Activated CD4-positive, CD25-positive, alpha-beta regulatory T cell treated with anti-CD3 and anti-CD28 coated beads, Interleukin-2, amount 50 U/mL, for 16 hours (primary cell): ENCODE data around the gene LRRC58.
"Not testable (repeated sequence)": the region's sequence is repeated elsewhere in the genome, so short reads cannot be mapped to it uniquely, and the experiment has no call there.

Experiments
- DNase-seq: peaks from one replicate; pipeline ENCODE4 v3.0.0-alpha.2; 2020; ENCODE audit warnings: low read depth, low spot score

The LRRC58 gene

DNA sequence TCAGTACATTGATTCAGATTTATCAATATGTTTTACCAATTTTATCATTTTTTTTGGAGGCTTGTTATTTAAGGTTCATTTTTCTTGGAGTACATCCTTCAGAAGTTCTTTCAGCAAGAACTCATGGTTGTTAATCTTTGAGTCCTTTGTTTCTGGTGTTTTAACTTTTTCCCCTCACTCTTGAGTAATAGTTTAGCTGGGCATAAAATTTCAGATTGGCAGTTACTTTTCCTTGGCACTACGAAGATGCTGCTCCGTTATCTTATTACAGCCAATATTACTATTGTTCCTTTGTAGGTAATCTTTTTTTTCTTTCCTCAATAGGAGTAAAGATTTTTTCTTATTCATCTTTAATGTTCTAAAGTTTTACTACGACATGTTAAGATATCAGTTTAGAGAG lies 9.8 kb downstream of the LRRC58 start:
- no peak for DNase-seq

DNA sequence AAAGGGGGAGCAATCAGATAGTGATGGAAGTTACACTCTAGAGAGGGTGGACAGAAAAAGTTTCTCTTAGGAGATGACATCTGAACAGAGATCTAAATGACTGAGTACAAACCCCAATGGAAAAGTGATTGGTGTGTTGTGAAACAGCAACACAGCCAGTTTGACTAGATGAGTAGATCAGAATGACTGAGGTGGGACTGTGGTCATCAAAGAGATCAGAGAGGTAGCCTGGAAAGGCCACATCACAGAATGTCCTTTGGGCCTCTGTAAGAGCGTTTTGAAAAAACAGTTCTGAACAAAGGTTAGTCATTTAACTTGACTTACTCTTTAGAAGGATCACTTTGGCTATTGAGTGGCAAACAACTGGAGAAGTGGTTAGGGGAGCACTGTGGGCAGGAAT lies 10.6 kb downstream of the LRRC58 start:
- no peak for DNase-seq

DNA sequence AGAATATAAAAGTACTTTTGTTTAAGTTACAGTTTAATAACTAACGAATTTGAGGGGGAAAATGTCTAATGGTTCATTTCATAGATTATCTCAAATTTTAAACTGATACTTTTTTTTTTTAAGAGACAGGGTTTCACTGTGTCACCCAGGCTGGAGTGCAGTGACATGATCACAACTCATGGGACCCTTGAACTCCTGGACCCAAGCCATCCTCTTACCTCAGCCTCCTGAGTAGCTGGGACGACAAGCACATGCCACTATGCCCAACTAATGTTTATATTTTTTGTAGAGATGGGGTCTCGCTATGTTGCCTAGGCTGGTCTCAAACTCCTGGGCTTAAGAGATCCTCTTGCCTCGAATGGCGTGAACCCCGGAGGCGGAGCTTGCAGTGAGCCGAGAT lies 16.5 kb downstream of the LRRC58 start:
- DNase-seq = no peak

DNA sequence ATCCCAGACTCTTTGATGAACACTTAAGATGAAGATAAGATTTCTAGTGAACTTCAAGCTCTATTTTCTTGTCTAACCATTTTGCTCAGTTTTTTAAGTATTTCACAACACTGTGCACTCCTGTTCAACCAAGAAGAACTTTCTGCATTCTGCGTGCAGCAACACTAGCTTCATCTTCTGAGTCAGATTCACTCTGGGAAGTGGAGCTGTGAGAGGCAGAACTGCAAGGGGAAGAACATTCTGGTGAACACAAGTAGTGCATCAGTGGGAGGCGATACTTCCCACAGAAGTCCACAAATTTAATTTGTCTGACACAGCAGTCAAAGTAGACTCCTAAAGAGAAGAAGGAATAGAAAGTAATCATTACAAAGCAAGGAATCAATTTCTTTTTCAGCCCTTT lies 18.1 kb downstream of the LRRC58 start:
- DNase-seq = no peak

DNA sequence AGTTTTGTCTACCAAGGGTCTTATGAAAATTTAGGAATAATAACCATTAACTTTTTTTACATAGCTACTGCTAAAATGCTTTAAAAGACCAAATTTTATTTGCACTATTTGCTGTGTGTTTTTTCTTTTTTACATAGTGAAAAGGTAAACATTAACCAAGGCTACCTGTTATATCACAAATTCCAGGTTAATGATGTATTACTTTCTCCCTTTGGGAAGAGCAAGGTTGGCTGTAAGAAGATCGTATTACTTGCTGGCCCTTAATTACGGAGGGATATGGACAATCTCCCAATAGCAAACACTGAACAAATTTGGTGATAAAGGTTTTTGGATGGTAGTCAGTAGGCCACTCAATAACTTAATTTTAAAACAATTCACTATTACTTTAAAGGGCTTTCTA lies 22.4 kb downstream of the LRRC58 start:
- no peak for DNase-seq

DNA sequence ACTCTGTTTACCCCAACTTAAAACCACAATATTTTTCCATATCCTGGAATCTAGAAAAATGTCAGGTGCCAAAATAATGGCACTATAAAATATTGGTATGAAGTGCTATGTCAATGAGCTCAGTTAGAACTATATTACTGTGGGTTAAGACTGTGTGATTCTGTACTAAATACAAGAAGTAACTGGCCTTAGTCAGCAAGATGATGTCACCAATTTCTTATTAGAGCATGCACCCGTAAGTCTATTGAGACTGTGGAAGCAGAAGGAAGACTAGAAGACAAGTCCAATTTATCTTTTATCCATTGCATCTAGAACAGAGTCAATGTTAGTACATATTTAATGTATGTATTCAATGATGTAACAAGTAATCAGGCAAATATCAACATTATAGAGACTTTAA lies 25.0 kb downstream of the LRRC58 start:
- DNase-seq = no peak

DNA sequence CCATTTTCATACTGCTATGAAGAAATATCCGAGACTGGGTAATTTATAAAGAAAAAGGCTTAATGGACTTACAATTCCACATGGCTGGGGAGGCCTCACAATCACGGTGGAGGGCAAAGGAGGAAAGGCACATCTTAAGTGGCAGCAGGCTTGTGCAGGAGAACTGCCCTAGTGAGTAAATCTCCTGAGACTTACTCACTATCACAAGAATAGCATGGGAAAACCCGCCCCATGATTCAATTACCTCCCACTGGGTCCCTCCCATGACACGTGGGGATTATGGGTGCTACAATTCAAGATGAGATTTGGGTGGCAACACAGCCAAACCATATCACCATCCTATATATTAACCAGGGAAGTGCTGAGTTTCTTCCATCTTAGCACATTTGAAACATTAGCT lies 25.4 kb downstream of the LRRC58 start:
- DNase-seq = not testable (repeated sequence)

DNA sequence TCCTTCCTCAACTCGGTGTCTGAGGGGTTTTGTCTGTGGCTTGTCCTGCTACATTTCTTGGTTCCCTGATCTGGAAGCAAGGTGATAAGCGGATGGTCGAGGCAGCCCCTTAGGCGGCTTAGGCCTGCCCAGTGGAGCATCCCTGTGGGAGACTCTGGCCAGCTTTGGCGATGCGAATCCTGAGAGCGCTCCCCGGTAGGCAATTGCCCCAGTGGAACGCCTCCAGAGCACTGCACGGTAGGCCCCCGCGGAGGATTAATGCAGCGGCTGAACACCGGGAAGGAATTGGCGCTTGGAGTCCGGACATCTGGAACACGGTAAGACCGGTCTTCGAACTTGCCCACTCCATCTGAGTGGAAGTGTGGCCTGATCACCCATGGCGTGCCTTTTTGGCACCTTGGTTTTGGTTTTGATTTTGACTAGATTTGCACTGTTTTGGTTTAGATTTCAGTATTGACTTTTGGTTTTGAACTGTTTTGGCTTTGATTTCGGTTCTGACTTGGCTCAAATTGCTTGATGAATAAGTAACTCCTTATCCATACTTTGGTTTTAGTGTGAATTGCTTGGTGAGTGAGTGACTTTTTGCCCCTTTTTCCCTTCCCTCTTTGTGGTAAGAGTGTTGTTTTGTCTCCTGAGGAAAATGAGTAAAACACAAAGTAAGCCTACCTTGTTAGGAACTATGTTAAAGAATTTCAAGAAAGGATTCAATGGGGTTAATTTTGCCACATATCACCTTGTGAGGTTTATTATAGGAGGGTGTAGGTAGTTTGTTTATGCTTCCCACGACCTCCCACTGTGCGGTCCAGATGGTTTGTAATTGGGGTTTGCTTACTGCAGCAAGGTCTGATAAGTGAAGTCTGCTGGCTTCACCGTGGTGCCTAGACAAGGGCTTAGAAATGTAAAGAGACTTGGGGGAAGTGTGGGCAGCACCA lies 37.0 kb downstream of the LRRC58 start:
- no peak for DNase-seq

DNA sequence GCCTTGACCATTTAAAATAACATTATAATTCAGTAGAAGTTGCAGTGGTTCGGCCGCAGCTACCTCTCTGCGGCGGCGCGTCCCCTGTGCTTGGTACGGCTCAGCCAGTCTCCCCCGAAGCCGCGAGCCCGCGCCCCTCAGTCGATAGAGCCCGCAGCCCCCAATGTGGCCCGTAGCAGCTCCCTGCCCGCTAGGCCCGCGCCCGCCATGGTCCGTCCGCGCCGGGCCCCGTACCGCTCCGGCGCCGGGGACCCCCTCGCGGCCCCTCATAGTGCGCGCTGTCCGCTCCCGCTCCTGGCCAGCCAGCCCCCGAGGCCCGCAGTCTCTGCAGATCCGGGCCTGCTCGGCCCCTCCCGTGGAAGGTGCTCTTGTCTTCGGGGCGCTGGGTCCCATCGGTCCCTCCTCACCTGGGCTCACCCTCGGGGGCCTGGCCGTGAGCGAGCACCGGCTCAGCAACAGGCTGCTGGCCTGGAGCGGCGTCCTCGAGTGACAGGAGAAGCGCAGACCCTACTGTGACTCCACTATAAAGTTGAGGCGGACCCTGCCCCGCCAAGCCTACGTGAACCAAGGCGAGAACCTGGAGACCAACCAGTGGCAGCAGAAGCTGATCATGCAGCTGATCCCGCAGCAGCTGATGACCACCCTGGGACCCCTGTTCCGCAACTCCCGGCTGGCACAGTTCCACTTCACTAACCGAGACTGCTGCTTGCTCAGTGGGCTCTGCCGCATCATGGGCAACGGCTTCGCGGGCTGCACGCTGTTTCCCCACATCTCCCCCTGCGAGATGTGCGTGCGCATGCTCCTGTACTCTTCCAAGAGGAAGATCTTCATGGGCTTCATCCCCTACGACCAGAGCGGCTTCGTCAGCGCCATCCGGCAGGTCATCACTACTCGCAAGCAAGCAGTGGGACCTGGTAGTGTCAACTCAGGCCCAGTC lies 42.4 kb downstream of the LRRC58 start:
- DNase-seq = no peak

DNA sequence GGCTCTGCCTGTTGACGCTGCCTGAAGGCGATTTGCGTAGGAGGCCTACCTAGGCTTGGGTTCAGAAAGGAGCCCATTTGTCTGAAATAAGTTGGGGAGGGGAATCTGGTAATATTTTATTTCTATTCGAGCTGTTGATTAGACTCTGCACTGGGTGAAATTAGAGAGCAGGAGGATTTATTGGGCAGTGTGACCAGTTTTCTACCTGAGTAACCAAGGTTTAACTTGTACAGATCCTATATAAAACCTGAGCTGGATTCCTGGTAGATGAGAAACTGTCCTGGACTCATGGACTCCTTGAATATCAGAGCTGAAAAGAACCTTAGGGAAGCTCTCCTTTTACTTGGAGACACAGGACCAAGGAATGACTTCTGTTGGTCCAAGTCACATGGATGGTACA lies 44.5 kb downstream of the LRRC58 start:
- DNase-seq = no peak

DNA sequence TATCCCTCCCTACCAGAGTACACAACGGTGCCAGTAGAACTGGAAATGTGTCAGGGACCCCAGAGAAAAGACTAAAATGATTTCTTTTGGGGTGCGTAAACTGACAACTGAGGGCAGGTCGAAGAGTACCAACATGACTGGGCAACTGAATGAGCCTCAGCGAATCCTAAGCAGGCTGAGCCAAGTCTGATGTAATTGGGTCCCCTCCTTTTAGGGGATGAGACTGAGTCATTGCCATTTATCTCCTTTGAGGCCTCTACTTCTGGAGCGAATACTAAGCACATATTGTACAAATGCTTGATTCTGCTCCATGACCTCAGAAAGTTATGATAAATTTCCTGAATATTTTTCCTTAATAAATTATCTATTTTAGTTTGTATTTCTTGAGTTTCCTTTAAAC lies 46.8 kb downstream of the LRRC58 start:
- no peak for DNase-seq

DNA sequence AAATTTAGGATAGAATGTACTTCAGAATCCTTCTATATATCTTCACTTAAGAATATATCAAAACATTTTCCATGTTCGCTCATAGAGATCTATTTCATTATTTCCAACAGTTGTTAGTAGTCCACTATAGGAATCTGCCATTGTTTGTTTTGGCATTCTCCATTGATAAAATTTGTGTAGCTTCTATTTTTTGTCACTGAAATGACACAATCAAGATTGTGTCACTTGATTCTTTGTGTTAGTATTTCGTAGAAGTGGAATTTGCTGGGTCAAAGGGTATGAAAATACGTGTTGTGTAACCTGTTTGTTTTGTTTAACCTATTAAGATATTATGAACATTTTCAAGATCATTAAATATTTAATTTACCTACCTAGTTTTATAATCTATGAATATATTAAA lies 48.2 kb downstream of the LRRC58 start:
- no peak for DNase-seq

DNA sequence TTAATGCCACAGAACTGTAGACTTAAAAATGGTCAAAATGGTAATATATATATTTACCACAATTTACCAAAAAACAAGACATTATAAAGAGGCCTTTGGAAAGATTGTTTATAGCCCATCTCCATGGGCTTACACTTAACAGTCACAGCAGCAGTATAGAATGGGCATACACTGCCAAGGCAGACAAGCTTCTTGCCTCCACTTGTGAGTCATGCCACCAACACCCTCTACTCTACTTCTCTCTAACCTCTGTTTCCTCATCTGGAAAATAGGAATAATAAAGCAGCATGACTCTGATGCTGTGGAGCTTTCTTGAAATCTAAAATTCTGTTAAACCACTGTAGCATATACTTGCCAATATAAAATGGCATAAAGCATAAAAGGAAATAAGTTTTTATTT lies 49.8 kb downstream of the LRRC58 start:
- DNase-seq = no peak

DNA sequence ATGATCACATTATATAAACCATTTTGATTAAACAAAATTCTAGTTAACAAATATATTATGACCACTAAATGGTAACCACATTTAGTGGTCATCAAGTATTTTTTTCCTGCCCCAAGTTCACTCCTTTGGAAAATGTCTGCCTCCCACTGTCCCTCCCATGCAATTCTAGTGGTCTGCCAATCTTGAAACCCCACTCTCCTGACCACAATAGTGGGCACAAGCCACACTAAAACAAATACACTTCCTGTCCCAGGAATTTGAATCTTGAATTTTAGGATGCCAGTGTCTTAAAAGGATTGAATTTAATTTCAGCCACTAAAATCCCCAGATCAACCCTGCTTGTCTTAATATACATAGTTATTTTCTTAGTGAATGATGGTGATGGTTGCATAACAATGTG lies 50.2 kb downstream of the LRRC58 start:
- no peak for DNase-seq

DNA sequence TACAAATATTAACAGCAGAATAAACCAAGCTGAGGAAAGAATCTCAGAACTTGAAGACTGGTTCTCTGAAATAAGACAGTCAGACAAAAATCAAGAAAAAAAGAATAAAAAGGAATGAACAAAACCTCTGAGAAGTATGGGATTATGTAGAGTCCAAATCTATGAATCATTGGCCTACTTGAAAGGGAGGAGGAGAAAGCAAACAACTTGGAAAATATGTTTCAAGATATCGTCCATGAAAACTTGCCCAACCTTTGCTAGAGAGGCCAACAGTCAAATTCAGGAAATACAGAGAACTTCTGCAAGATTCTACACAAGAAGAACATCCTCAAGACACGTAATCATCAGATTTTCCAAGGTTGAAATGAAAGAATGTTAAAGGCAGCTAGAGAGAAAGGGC lies 57.6 kb downstream of the LRRC58 start:
- not testable (repeated sequence) for DNase-seq

DNA sequence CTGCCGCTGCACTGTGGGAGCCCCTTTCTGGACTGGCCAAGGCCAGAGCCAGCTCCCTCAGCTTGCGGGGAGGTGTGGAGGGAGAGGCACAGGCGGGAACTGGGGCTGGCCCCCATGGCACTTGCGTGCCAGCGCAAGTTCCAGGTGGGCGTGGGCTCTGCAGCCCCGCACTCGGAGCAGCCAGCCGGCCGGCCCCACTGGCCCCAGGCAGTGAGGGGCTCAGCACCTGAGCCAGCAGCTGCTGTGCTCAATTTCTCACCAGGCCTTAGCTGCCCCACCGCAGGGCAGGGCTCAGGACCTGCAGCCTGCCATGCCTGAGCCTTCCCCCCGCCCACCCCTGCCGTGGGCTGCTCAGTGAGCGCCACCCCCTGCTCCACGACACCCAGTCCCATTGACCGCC lies 59.5 kb downstream of the LRRC58 start:
- DNase-seq = no peak

DNA sequence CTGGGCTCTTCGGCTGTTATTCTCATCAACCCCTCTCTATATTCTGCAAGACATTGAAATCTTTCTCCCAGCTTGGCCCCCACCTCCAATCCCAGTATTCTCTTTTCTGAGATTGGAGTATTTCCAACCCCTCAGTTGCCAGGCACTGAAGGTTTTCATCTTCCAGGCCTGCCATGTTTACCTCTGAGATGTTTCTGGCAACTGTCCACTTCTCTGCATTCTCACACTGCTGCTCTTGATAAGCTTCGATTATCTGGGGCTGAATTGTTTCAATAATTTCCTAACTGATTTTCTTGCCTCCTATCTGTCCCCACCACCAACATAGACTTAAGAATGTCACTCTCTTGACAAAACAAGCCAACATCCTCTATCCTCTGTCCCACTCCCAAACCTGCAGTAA lies 62.7 kb downstream of the LRRC58 start:
- no peak for DNase-seq

DNA sequence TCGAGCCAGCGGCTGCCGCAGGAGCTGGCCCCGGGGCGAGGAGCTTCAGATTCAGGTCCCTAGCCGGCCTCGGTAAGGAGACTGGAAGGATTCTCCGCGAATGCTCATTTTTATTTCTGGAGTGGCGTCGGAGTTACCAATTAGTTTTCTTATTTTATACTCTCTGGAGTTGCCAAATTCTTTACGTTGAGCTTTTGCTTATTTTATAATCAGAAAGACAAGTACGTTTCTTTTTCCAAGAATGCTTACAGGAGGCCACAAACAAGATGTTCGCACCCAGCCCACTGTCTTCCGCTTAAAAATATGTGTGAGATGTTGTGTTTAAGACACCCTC lies 63.7 kb downstream of the LRRC58 start:
- DNase-seq = no peak

DNA sequence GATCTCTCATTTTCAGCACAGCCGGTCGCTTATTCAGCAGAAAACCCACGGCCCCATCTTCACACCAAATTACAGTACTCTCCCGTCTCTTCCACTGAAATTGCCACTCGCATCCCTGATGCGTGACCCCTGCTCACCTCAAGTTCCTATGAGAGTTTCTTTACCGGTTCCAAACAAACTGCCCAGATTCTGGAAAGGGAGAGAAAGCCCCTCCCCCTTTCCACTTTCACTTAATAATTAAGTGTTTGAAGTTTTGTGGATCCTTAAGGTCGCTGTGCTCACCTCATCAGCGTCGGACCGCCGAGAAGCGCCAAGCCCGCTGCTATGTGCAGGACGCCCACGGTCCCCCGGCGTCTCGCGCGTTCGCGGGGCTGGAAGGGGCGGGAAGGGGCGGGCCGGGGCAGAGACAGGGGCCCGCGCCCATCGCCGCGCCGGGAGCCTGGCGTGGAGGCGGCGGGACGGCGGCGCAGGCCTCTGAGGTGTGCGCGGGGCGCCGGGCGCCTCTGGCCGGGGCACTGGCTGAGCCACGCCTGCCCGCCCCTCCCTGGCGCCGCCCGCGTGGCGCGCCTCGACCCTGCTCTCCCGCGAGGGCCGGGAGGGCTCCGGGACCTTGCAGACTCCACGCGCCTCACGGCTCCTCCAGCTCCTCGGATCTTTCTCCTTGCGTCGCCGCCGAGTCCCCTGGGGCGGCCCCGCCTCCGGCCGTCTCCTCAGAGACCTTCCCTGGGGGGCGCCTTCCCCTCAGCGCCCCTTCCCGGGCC lies 64.2 kb downstream of the LRRC58 start, which contains the start of gene GPR156:
TSS of gene GPR156 (minus strand) at position 476 of the 761 bp plus-strand sequence. CDS start 41,124 bp downstream, outside the sequence.
- DNase-seq = no peak

DNA sequence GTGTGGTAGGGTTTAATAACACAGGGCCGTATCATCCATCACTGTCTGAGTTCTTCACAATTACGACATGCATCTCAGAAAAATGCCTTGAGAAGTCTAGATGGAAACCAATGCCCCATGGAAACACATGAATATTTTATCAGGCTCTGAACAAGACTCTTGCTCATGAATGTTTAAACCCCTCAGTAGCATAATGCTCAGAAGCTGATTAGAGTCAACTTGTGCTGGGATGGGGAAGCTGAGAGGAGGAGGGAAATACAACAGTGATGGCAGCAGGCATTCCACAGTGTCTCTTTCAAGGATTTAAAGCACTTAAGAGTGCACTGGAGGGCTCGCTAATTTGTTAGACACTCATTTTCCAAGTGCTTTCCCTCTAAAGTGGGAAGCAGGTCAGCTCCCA lies 67.9 kb downstream of the LRRC58 start:
- DNase-seq = no peak

DNA sequence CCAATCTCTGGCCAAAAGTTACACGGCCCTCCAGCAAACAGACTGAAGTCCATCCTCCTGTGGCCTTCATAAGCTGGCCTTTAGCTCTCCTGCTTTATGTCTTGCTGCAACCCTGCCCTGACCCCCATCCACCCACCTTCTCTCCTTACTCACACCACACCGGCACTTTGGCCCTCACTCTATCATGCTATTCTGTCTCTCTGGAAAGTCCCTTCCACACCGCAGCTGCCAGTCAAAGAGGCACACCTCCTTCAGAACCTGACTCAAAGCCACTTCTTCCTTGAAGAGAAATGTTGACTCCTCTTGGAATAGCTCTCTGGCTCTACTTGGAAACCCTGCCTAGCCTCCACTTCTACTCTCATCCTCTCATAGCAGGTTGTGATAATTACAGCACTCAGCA lies 68.6 kb downstream of the LRRC58 start:
- DNase-seq = no peak

DNA sequence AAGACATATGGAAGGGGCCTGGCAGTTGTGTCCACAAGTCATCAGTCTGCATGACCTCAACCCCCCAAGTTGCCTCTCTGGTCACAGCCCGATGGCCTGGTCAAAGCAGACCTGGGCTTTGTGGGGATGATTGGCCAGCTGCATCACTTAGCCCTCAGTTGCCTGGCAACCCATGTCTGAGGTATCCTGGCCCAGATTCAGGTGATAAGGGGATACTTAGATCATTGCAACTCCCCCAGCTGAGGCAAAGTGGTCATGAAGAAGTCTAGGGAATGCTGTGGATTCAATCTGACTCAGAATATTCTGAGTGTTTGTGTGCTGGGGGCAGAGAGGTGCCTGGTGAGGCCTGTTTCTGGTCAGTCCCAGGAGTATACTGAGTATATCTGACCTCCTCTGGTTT lies 69.1 kb downstream of the LRRC58 start:
- DNase-seq = no peak
